ENCODE measurements around the gene TMEM201. TPM values are rescaled to one million over a fixed set of nuclear protein-coding genes. Genes with fewer than 3 reads are reported as not detected.

TMEM201 gene
- total and polyA plus RNA-seq, 7 experiments from 2014 or later = 1.0 to 18.5 (median 9.7) TPM

GRCh38 chr1:9654834-9655723, 66.4 kb downstream of the TMEM201 start:
- Mint-ChIP-seq H3K4me1 (peaks cover 34 to 83% (median 73%) of the 10 kb centered on the region in 7 donors), H3K27ac (peak overlapping the region; percentile 92 to 98 (median 94)), H3K9me3 (peaks cover 0 to 3% (median 0%) of the 10 kb centered on the region in 11 donors), H3K4me3 (peak overlapping the region; percentile 90 to 99 (median 98)), H3K36me3 (peaks cover under 1 to 44% (median 10%) of the 10 kb centered on the region in 5 donors), H3K27me3 (no peaks in the 10 kb centered on the region)
- DNase-seq = peak in 8 of 9 donors; percentile 25 to 80 (median 42)
- Histone ChIP-seq H3K27me3 (ENCODE audit: control insufficient read depth in 2 of 2, insufficient read depth in 2 of 2, low read length in 2 of 2) (no peaks in the 10 kb centered on the region), H3K27ac (ENCODE audit: low read depth, low read length) (peak overlapping the region; percentile 79), H3K36me3 (ENCODE audit: control insufficient read depth in 2 of 3, insufficient read depth in 3 of 3, low read length in 3 of 3) (peaks cover 0 to 24% (median under 1%) of the 10 kb centered on the region in 3 experiments), H3K4me3 (ENCODE audit: low read length) (peak overlapping the region; percentile 84), H3K9me3 (ENCODE audit: control insufficient read depth in 2 of 3, low read length in 3 of 3) (no peaks in the 10 kb centered on the region), H3K4me1 (ENCODE audit: control insufficient read depth in 2 of 2, insufficient read depth in 2 of 2, low read length in 2 of 2) (peaks cover 45 to 54% of the 10 kb centered on the region in 2 donors)
- ChIA-PET POLR2A (interaction anchor here (0.7 to 9.2 kb wide), 13 partner anchors 12 to 764 kb away, joined by 3 to 439 read pairs (median 4); no protein-coding TSS in a partner anchor), CTCF (interaction anchor here (1.1 to 7.5 kb wide), 6 partner anchors 11 to 130 kb away, joined by 3 to 112 read pairs (median 10); no protein-coding TSS in a partner anchor)
- intact Hi-C loops (cut with micrococcal nuclease) = loop anchor here in 1 of 2 donors (1.0 to 2.0 kb wide), 3 partner anchors 14 to 212 kb away; partner anchors contain the start of gene TMEM201
- peak; percentile 48 for ATAC-seq

- CTCF ChIA-PET = interaction anchor here (1.5 to 7.5 kb wide), 3 partner anchors 12 to 129 kb away, joined by 6 to 112 read pairs (median 13); no protein-coding TSS in a partner anchor
- Histone ChIP-seq H3K27me3 (ENCODE audit: control insufficient read depth in 2 of 2, insufficient read depth in 2 of 2, low read length in 2 of 2) (no peaks in the 10 kb centered on the region), H3K4me3 (ENCODE audit: low read length) (peak overlapping the region; percentile 84), H3K4me1 (ENCODE audit: control insufficient read depth in 2 of 2, insufficient read depth in 2 of 2, low read length in 2 of 2) (peaks cover 48 to 51% of the 10 kb centered on the region in 2 donors), H3K36me3 (ENCODE audit: control insufficient read depth in 2 of 3, insufficient read depth in 3 of 3, low read length in 3 of 3) (peaks cover 0 to 31% (median 5%) of the 10 kb centered on the region in 3 experiments), H3K27ac (ENCODE audit: low read depth, low read length) (peak overlapping the region; percentile 79), H3K9me3 (ENCODE audit: control insufficient read depth in 2 of 3, low read length in 3 of 3) (no peaks in the 10 kb centered on the region)
- peaks cover 0 to 3% (median 0%) of the 10 kb centered on the region in 11 donors for H3K9me3 Mint-ChIP-seq
- peaks cover 30 to 83% (median 73%) of the 10 kb centered on the region in 7 donors for H3K4me1 Mint-ChIP-seq
- POLR2A ChIA-PET = interaction anchor here (0.9 to 9.2 kb wide), 7 partner anchors 11 to 61 kb away, joined by 3 to 439 read pairs (median 111); no protein-coding TSS in a partner anchor
- DNase-seq (no peak), ATAC-seq (no peak)
- peak overlapping the region; percentile 82 to 95 (median 93) for H3K27ac Mint-ChIP-seq
- H3K27me3 Mint-ChIP-seq = no peaks in the 10 kb centered on the region
- intact Hi-C loops (cut with micrococcal nuclease) = loop anchor here (1.0 to 2.0 kb wide), 4 partner anchors 13 to 211 kb away; partner anchors contain the start of gene TMEM201 (in 1 of the 2)
- H3K4me3 Mint-ChIP-seq = peak overlapping the region; percentile 90 to 99 (median 98)
- H3K36me3 Mint-ChIP-seq = peaks cover 3 to 51% (median 17%) of the 10 kb centered on the region in 5 donors
Measured at GRCh38 chr1:9655836-9656235, 67.1 kb downstream of the TMEM201 start.

GRCh38 chr1:9657521-9658032, 68.9 kb downstream of the TMEM201 start:
- ATAC-seq (no peak), DNase-seq (peak in 1 of 9 donors; percentile 28)
- Histone ChIP-seq H3K27me3 (ENCODE audit: control insufficient read depth in 2 of 2, insufficient read depth in 2 of 2, low read length in 2 of 2) (no peaks in the 10 kb centered on the region), H3K4me1 (ENCODE audit: control insufficient read depth in 2 of 2, insufficient read depth in 2 of 2, low read length in 2 of 2) (peaks cover 45 to 47% of the 10 kb centered on the region in 2 donors), H3K36me3 (ENCODE audit: control insufficient read depth in 2 of 3, insufficient read depth in 3 of 3, low read length in 3 of 3) (peaks cover under 1 to 41% (median 5%) of the 10 kb centered on the region in 3 experiments), H3K27ac (ENCODE audit: low read depth, low read length) (peak overlapping the region; percentile 79), H3K9me3 (ENCODE audit: control insufficient read depth in 2 of 3, low read length in 3 of 3) (no peaks in the 10 kb centered on the region), H3K4me3 (ENCODE audit: low read length) (no peak overlapping the region)
- intact Hi-C loops (cut with micrococcal nuclease) = loop anchor here in 1 of 2 donors (2.0 kb wide), 1 partner anchor 13 kb away; no protein-coding TSS in a partner anchor
- ChIA-PET CTCF (interaction anchor here (0.6 to 1.0 kb wide), 3 partner anchors 28 to 58 kb away, joined by 3 to 5 read pairs (median 3); no protein-coding TSS in a partner anchor), POLR2A (interaction anchor here (0.8 to 9.2 kb wide), 6 partner anchors 9 to 59 kb away, joined by 3 to 439 read pairs (median 34); no protein-coding TSS in a partner anchor)
- Mint-ChIP-seq H3K4me3 (peak overlapping the region; percentile 56 to 99 (median 88)), H3K9me3 (no peaks in the 10 kb centered on the region), H3K36me3 (peaks cover 3 to 50% (median 13%) of the 10 kb centered on the region in 5 donors), H3K27ac (peak overlapping the region; percentile 64 to 95 (median 93)), H3K4me1 (peaks cover 30 to 80% (median 74%) of the 10 kb centered on the region in 7 donors), H3K27me3 (no peaks in the 10 kb centered on the region)

- peak in 1 of 9 donors; percentile 56 for DNase-seq
- ChIA-PET CTCF (interaction anchor here (0.6 to 1.0 kb wide), 3 partner anchors 29 to 57 kb away, joined by 3 to 5 read pairs (median 3); no protein-coding TSS in a partner anchor), POLR2A (interaction anchor here (0.8 to 2.7 kb wide), 6 partner anchors 8 to 57 kb away, joined by 3 to 9 read pairs (median 4); no protein-coding TSS in a partner anchor)
- Mint-ChIP-seq H3K9me3 (no peaks in the 10 kb centered on the region), H3K36me3 (peaks cover 3 to 50% (median 12%) of the 10 kb centered on the region in 5 donors), H3K27me3 (no peaks in the 10 kb centered on the region), H3K4me3 (peak overlapping the region; percentile 56 to 99 (median 88)), H3K4me1 (peaks cover 30 to 84% (median 79%) of the 10 kb centered on the region in 7 donors), H3K27ac (peak overlapping the region; percentile 64 to 95 (median 92))
- Histone ChIP-seq H3K36me3 (ENCODE audit: control insufficient read depth in 2 of 3, insufficient read depth in 3 of 3, low read length in 3 of 3) (peaks cover 5 to 43% (median 7%) of the 10 kb centered on the region in 3 experiments), H3K27me3 (ENCODE audit: control insufficient read depth in 2 of 2, insufficient read depth in 2 of 2, low read length in 2 of 2) (no peaks in the 10 kb centered on the region), H3K4me1 (ENCODE audit: control insufficient read depth in 2 of 2, insufficient read depth in 2 of 2, low read length in 2 of 2) (peaks cover 45 to 54% of the 10 kb centered on the region in 2 donors), H3K4me3 (ENCODE audit: low read length) (no peak overlapping the region), H3K27ac (ENCODE audit: low read depth, low read length) (peak overlapping the region; percentile 79), H3K9me3 (ENCODE audit: control insufficient read depth in 2 of 3, low read length in 3 of 3) (no peaks in the 10 kb centered on the region)
- peak; percentile 15 for ATAC-seq
- intact Hi-C loops (cut with micrococcal nuclease) = no loop called here
Measured at GRCh38 chr1:9658199-9658598, 69.5 kb downstream of the TMEM201 start.

- peaks cover 45 to 54% of the 10 kb centered on the region in 2 donors for H3K4me1 ChIP-seq (ENCODE audit: control insufficient read depth in 2 of 2, insufficient read depth in 2 of 2, low read length in 2 of 2)
- peaks cover 5 to 46% (median 7%) of the 10 kb centered on the region in 3 experiments for H3K36me3 ChIP-seq (ENCODE audit: control insufficient read depth in 2 of 3, insufficient read depth in 3 of 3, low read length in 3 of 3)
- Mint-ChIP-seq H3K9me3 (peaks cover 0 to 1% (median 0%) of the 10 kb centered on the region in 11 donors), H3K4me3 (peak overlapping the region in 9 of 10 donors; percentile 18 to 97 (median 50)), H3K27ac (peak overlapping the region in 8 of 9 donors; percentile 57 to 92 (median 83)), H3K36me3 (peaks cover 3 to 46% (median 15%) of the 10 kb centered on the region in 5 donors), H3K4me1 (peaks cover 24 to 81% (median 76%) of the 10 kb centered on the region in 7 donors), H3K27me3 (no peaks in the 10 kb centered on the region)
- no peak for DNase-seq
- no peaks in the 10 kb centered on the region for H3K27me3 ChIP-seq (ENCODE audit: control insufficient read depth in 2 of 2, insufficient read depth in 2 of 2, low read length in 2 of 2)
- H3K9me3 ChIP-seq (ENCODE audit: control insufficient read depth in 2 of 3, low read length in 3 of 3) = no peaks in the 10 kb centered on the region
- H3K27ac ChIP-seq (ENCODE audit: low read depth, low read length) = peak overlapping the region; percentile 79
- H3K4me3 ChIP-seq (ENCODE audit: low read length) = no peak overlapping the region
- CTCF ChIA-PET = interaction anchor here (0.6 to 1.5 kb wide), 2 partner anchors 32 to 48 kb away, joined by 5 to 6 read pairs; no protein-coding TSS in a partner anchor
- intact Hi-C loops (cut with micrococcal nuclease) = no loop called here
- POLR2A ChIA-PET = interaction anchor here (0.8 to 2.7 kb wide), 8 partner anchors 9 to 58 kb away, joined by 3 to 9 read pairs (median 4); no protein-coding TSS in a partner anchor
- no peak for ATAC-seq
Measured at GRCh38 chr1:9659328-9659727, 70.6 kb downstream of the TMEM201 start.

Measured in naive thymus-derived CD4-positive, alpha-beta T cell (primary cell).